HUES48 (cell line): ENCODE data around the gene IQGAP2.

Experiments used
- H3K27ac ChIP-seq: one replicate; pipeline ENCODE4 v1.7.0; 2013; ENCODE audit warnings: low read depth, low read length, inconsistent platforms
- H3K27me3 ChIP-seq: 2 replicates; pipeline ENCODE4 v1.6.1; 2013; ENCODE audit warnings: mild to moderate bottlenecking, low read length; ENCODE audit not compliant: control insufficient read depth, insufficient read depth
- H3K36me3 ChIP-seq: 2 replicates; pipeline ENCODE4 v1.6.1; 2013; ENCODE audit warnings: low read length; ENCODE audit not compliant: control insufficient read depth, insufficient read depth
- H3K4me1 ChIP-seq: 2 replicates; pipeline ENCODE4 v1.6.1; 2013; ENCODE audit warnings: mild to moderate bottlenecking, low read length; ENCODE audit not compliant: control insufficient read depth, insufficient read depth
- H3K4me3 ChIP-seq: 2 replicates; pipeline ENCODE4 v1.5.1; 2013; ENCODE audit warnings: mild to moderate bottlenecking, low read depth, low read length
- H3K9ac ChIP-seq: 2 replicates; pipeline ENCODE4 v1.6.1; 2013; ENCODE audit warnings: mild to moderate bottlenecking, low read depth, low read length, moderate library complexity
- H3K9me3 ChIP-seq: 2 replicates; pipeline ENCODE4 v1.6.1; 2013; ENCODE audit warnings: low read length; ENCODE audit not compliant: control insufficient read depth, insufficient read depth

Gene IQGAP2

GRCh38 chr5:76490960-76491359 is 87.9 kb downstream of the IQGAP2 start:
- Histone ChIP-seq H3K27ac (peak overlapping the region; percentile 87), H3K4me3 (no peak overlapping the region), H3K27me3 (no peaks in the 10 kb centered on the region), H3K36me3 (no peaks in the 10 kb centered on the region), H3K9me3 (no peaks in the 10 kb centered on the region), H3K9ac (no peak overlapping the region), H3K4me1 (peaks cover 65% of the 10 kb centered on the region)

GRCh38 chr5:76492819-76493189 is 89.7 kb downstream of the IQGAP2 start:
- H3K4me3 ChIP-seq: no peak overlapping the region
- no peaks in the 10 kb centered on the region for H3K36me3 ChIP-seq
- no peak overlapping the region for H3K27ac ChIP-seq
- no peak overlapping the region for H3K9ac ChIP-seq
- H3K9me3 ChIP-seq: no peaks in the 10 kb centered on the region
- no peaks in the 10 kb centered on the region for H3K27me3 ChIP-seq
- peaks cover 73% of the 10 kb centered on the region for H3K4me1 ChIP-seq

GRCh38 chr5:76493190-76493837 is 90.2 kb downstream of the IQGAP2 start:
- Histone ChIP-seq H3K27me3 (no peaks in the 10 kb centered on the region), H3K4me3 (no peak overlapping the region), H3K4me1 (peaks cover 74% of the 10 kb centered on the region), H3K9me3 (no peaks in the 10 kb centered on the region), H3K36me3 (no peaks in the 10 kb centered on the region), H3K9ac (no peak overlapping the region), H3K27ac (no peak overlapping the region)

GRCh38 chr5:76494201-76494600 is 91.1 kb downstream of the IQGAP2 start:
- H3K9me3 ChIP-seq: no peaks in the 10 kb centered on the region
- H3K9ac ChIP-seq: no peak overlapping the region
- H3K4me1 ChIP-seq: peaks cover 74% of the 10 kb centered on the region
- no peaks in the 10 kb centered on the region for H3K36me3 ChIP-seq
- no peaks in the 10 kb centered on the region for H3K27me3 ChIP-seq
- no peak overlapping the region for H3K4me3 ChIP-seq
- no peak overlapping the region for H3K27ac ChIP-seq

GRCh38 chr5:76495870-76496269 is 92.8 kb downstream of the IQGAP2 start:
- no peaks in the 10 kb centered on the region for H3K27me3 ChIP-seq

GRCh38 chr5:76497065-76497460 is 94.0 kb downstream of the IQGAP2 start:
- H3K27me3 ChIP-seq: no peaks in the 10 kb centered on the region
- no peaks in the 10 kb centered on the region for H3K36me3 ChIP-seq
- no peak overlapping the region for H3K4me3 ChIP-seq
- no peaks in the 10 kb centered on the region for H3K9me3 ChIP-seq
- peaks cover 54% of the 10 kb centered on the region for H3K4me1 ChIP-seq
- H3K27ac ChIP-seq: no peak overlapping the region
- no peak overlapping the region for H3K9ac ChIP-seq

More at GRCh38 chr5:76495870-76496269, 92.8 kb downstream of the IQGAP2 start:
- Histone ChIP-seq H3K36me3 (no peaks in the 10 kb centered on the region), H3K9ac (no peak overlapping the region), H3K9me3 (no peaks in the 10 kb centered on the region), H3K4me3 (no peak overlapping the region), H3K27ac (no peak overlapping the region), H3K4me1 (peaks cover 61% of the 10 kb centered on the region)

GRCh38 chr5:76497986-76498717 is 95.1 kb downstream of the IQGAP2 start:
- H3K9ac ChIP-seq: no peak overlapping the region
- no peaks in the 10 kb centered on the region for H3K9me3 ChIP-seq
- H3K4me3 ChIP-seq: no peak overlapping the region
- H3K36me3 ChIP-seq: no peaks in the 10 kb centered on the region
- H3K27ac ChIP-seq: peak overlapping the region; percentile 70
- H3K27me3 ChIP-seq: no peaks in the 10 kb centered on the region
- H3K4me1 ChIP-seq: peaks cover 48% of the 10 kb centered on the region

GRCh38 chr5:76499507-76500161 is 96.5 kb downstream of the IQGAP2 start:
- H3K9ac ChIP-seq: no peak overlapping the region
- H3K27me3 ChIP-seq: no peaks in the 10 kb centered on the region
- H3K4me1 ChIP-seq: peaks cover 40% of the 10 kb centered on the region
- H3K27ac ChIP-seq: peak overlapping the region; percentile 70
- peak overlapping the region; percentile 15; the same call in 1 of the 2 replicates for H3K4me3 ChIP-seq
- H3K9me3 ChIP-seq: no peaks in the 10 kb centered on the region
- no peaks in the 10 kb centered on the region for H3K36me3 ChIP-seq

- Histone ChIP-seq H3K27ac (no peak overlapping the region), H3K9me3 (no peaks in the 10 kb centered on the region), H3K4me1 (peaks cover 41% of the 10 kb centered on the region), H3K27me3 (no peaks in the 10 kb centered on the region), H3K4me3 (no peak overlapping the region), H3K9ac (no peak overlapping the region), H3K36me3 (no peaks in the 10 kb centered on the region)
These were observed 97.7 kb downstream of the IQGAP2 start for GRCh38 chr5:76500633-76501393.

- no peak overlapping the region for H3K27ac ChIP-seq
- no peak overlapping the region for H3K9ac ChIP-seq
- H3K27me3 ChIP-seq: no peaks in the 10 kb centered on the region
- H3K36me3 ChIP-seq: no peaks in the 10 kb centered on the region
- peaks cover 16% of the 10 kb centered on the region for H3K4me1 ChIP-seq
- no peak overlapping the region for H3K4me3 ChIP-seq
- no peaks in the 10 kb centered on the region for H3K9me3 ChIP-seq
These were observed 100.8 kb downstream of the IQGAP2 start for GRCh38 chr5:76503929-76504328.
